ENCODE data around the gene LMF1.

Gene LMF1

DNA sequence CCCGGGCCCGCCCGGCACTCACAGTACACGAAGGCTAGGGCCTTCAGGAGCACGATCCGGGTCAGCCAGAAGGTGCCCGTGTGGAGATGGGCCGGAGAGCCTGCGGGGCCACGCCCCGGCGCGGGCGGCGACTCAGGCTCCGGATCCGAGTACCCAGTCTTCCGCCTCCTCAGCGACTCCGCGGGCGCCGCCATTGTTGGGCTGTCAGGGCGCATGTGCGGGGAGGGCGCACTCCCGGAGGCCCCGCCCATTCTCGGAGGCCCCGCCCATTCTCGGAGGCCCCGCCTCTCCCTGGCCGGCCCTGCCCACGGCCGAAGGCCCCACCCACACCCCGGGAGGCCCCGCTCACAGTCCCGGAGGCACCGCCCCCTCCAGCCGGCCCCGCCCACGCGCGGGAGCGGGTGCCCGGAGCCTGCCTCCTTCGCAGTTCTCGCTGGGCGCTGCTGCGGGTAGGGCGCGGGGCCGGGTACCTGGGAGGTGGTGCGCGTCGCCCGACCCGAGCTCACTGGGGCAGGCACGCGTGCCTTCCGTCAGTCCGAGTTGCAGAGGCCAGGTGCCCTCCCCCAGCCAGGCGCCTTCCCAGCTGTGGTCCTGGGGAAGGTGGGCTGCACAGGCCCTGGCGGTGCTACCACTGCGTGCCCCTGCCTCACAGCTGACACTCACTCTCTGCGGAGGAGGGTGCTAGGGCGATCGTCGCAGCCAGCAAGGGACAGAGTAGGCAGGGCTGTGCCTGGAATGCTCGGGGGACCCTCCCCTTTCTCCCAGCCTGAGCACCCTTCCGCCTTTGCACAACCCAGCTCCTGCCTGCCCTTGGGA, at the start of gene LMF1:
LMF1 (minus strand) TSS at position 219 of the 816 bp plus-strand sequence; CDS start at position 215, 4 bp downstream.
- DNase-seq (ENCODE audit: low read depth, low spot score), result peak; percentile 95

DNA sequence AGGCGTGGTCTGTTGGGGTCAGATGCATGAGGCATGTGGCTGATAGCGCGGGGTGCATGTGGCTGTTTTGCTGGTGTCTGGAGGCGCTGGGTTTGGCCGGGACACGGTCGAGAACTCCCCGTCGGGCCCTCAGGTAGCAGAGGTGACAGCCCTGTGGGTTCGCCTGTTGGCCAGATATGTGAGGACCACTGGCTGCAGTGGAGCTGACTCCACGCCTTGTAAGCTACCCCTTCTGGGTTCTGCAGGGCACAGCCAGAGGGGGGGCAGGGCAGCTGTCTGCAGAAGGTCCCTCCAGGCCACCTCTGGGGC, 49.3 kb upstream of the LMF1 start:
- no peak for DNase-seq (ENCODE audit: low read depth, low spot score)

DNA sequence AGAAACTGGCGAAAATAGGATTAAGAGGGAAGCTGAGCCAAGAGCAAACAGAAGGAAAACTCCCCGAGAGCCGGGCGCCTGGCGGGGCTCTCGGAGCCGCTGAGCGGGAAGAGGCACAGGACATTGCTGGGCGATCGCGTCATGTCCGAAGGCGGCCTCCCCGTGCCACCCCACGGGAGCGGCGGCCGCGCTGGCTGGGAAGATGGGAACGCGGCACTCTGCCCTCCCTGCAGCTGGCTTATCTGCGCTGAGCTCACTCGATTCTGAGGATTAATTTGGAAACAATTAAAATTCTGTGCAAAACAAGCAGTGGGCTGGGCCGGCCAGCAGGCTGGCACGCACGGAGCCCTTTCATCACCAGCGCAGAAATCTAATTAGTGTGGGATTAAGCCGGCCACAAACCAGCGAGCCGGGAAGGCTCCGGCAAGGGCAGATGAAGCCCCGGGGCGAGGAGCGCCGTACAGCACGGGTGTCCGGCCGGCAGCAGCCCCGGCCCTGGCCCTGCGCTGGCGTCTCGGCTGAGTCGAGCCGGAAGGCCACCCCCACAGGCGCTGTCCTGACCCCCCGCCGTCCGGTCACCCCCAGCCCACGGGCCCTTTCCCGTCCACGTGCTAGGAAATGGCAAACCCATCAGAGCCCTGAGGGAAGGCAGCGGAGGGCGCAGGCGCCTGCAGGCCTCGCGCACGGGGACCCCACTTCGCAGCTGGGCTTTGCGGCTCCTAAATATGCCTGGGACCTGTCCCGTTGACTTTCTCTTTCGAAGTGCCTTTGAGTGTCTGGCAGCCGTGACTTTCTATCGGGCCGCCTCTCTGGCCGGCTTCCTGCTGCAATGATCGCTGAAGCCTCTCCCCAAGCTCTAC, 48.7 kb upstream of the LMF1 start:
- DNase-seq (ENCODE audit: low read depth, low spot score), result no peak

DNA sequence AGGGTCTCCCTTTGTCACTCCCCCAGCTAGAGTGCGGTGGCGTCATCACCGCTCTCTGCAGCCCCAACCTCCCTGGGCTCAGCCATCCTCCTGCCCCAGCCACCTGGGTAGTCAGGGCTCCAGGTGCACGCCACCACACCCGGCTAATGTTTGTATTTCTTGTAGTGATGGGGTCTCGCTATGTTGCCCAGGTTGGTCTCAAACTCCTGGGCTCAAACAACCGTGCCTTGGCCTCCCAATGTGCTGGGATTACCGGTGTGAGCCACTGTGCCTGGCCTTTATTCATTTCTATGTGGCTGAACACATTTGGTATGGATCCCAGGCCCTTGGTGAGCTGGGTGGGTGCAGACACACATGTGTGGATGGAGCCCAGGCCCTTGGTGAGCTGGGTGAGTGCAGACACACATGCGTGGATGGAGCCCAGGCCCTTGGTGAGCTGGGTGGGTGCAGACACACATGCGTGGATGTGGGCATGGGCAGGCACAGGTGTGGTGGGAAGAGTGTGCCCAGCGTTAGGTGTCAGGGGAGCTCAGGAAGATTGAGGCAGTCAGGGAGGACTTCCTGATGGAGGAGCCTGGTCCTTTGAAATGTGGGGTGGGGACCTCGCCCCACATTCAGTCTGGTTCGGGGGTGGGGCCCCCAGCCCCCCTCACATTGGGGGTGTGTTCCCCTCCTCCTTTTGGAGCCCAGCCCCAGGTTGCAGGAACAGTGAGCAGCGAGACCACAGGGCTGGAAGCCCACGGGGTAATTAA, 47.8 kb upstream of the LMF1 start:
- no peak for DNase-seq (ENCODE audit: low read depth, low spot score)

DNA sequence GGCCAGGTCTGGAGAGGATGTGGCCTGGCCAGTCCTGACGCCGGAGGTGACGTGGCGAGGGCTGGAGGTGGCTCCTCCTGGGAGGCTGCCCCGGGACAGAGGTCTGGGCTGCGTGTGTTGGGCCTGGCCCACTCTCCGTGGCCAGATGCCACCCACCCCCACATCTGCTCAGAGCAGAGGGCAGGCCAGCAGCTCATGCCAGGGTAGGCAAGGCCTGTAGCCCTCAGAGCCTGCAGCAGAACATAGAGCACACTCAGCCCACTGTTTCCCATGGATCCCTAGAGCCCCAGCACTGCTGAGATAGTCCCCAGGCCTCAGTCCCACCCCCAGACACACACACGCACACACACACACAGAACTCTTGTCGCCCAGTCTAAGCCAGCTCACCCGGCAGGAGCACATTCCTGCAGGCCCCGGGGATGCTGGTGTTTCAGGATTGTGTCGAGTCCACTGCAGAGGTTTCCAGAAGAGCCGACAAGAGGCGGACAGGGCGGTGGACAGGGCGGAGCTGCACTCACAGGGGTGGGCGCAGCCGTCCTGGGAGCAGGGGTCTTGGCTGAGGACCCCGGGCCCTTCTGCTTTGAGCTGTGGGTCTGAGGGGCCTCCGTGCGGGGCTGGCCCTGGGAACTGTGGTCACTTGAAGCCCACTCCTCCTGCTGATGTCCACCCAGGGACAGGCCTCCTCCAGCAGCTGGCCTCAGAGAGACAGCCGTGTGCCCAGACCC, 44.1 kb upstream of the LMF1 start:
- DNase-seq (ENCODE audit: low read depth, low spot score), result no peak

DNA sequence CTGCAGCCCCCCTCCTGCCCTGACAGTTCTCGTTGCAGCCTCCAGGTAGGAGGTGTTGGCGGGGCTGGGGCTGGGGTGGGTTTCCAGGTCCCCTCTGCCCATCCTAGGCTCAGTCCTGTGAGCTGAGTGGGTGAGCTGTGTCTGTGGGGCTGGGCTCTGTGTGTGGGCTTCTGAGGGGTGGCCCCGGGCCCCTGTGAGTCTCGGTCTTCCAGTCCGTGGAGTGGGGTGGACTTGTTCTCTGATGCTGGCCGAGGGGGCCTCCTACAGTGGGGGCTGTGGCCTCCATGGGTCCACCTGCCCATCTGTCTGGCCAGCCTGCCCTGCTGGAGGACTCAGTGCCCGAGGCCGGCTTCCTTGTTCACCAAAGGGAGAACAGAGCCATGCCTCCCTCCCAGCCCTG, 43.4 kb upstream of the LMF1 start:
- no peak for DNase-seq (ENCODE audit: low read depth, low spot score)

DNA sequence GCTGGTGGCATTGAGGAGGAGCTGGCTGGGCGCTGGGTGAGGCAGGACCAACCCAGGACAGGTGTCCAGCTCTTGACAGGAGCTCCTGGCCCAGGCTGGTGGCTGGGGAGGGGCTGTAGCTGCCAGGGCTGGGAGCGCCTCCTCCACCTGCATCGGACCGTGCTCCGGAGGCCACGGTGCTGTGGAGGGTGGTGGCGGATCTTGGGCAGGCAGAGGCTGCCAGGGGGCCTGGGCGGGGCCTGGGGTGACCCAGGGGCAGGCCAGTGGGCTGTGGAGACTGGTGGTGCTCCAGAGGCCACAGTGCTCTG, 42.8 kb upstream of the LMF1 start:
- no peak for DNase-seq (ENCODE audit: low read depth, low spot score)

DNA sequence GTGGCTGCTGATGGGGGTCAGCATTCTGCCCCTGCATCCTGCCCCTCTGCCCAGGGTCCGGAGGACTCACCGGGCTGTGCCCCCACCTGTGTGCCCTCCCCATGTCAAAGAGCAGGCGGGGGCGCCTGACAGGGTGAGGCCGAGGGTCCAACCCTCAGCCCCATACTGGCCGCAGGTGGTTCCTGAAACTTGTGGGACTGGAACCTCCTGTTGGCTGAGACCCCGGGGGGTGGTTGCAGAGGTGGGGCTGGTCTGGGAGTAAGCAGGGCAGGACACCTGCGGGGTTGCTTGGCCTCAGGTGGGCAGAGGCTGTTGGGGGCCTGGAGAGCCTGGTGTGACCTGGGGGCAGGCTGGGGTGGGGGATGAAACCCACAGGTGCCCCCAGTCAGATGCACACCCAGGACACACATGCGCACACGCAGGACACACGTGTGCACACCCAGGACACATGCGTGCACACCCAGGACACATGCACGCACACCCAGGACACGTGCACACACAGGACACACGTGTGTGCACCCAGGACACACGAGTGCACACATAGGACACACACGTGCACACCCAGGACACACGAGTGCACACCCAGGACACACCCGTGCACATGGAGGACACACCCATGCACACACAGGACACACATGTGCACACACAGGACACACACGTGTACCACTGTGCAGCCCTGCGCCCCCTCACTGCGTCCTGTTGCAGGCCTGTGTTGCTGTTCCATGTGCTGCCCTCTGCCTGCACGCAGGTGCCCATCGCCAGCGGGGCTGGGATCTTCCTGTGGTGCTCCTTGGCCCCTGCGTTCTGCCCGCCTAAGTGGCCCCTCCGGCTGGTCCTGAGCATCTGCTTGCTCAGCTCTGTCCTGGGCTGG, 42.2 kb upstream of the LMF1 start:
- DNase-seq (ENCODE audit: low read depth, low spot score), result no peak

DNA sequence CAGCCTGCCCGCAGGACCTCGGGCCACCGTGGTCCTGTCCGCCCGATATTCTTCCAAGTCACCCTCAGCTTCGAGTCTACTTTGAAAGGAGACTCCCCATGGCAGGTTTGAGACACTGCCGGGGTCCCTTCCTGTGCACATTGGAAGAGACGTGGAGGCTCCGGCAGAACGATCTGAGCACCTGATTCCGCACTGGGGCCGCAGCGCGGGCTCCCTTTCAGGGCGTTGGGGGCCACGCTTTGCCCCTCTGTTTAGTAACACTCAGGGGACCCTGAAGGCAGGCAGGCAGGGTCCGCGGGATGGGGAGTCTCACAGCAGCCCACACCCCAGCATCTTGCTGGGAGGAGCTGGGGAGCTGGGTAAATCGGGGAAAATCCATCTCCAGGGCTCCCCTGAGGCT, 41.4 kb upstream of the LMF1 start:
- no peak for DNase-seq (ENCODE audit: low read depth, low spot score)

DNA sequence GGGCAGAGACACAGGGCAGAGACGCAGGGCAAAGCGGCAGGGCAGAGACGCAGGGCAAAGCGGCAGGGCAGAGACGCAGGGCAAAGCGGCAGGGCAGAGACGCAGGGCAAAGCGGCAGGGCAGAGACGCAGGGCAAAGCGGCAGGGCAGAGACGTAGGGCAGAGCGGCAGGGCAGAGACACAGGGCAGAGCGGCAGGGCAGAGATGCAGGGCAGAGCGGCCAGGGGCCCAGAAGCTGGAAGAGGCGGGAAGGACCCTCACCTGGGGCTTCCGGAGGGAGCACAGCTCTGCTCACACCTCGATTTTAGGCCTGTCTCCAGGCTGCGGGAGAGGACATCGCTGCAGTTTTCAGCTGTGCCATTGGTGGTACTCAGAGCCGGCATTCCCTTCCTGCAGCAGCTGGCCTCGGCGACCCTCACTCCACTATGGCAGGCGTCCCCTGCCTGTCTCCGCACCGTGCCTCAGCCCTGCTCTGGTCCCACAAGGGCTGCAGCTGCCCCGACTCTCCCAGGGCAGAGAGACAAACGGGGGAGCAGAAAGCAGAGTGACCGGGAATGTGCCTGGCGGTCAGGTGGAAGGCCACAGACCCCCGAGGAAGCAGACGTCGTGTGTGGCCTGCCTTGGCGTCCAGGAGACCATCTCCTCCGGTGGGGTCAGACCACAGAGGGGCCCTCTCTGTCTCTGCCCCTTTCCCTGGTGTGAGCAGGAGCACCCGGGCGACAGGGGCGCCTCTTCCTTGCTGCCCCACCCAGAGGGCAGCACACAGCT, 40.7 kb upstream of the LMF1 start:
- no peak for DNase-seq (ENCODE audit: low read depth, low spot score)

DNA sequence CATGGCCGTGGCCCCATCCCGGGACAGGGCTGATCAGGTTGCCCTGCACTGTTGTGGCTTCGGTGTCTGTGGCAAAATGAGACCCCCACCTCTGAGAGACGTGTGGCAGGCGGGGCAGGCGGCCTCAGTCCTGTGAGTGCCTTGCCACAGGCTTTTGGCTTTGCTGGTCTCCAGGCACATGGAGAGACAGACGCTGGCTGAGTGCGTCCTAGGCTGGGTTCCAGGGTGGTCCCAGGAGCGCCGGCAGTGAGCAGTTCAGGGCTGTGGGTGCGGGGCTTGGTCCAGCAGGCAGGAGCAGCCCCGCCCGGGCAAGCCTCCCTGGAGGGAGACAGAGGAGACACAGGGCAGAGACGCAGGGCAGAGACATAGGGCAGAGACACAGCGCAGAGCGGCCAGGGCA, 40.0 kb upstream of the LMF1 start:
- DNase-seq (ENCODE audit: low read depth, low spot score), result no peak

DNA sequence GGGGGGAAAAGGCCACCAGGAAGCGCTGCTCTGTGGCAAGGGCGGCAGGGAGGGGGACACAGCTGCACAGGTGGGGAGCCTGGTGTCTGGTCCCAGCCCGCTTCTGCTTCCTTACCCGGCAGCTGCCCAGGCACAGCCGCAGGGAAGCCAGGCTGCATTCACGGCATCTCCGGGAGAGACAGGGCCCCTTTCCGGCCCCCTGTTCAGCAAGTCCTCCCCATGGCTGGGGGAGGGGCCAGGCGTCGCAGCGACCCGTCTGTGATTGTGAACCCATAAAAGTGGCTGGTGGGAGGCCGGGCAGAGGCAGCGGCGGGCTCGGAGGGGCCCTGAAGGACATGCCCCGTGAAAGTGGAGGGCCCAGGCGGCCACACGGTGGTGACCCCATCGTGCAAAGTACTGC, 39.5 kb upstream of the LMF1 start:
- DNase-seq (ENCODE audit: low read depth, low spot score), result no peak

DNA sequence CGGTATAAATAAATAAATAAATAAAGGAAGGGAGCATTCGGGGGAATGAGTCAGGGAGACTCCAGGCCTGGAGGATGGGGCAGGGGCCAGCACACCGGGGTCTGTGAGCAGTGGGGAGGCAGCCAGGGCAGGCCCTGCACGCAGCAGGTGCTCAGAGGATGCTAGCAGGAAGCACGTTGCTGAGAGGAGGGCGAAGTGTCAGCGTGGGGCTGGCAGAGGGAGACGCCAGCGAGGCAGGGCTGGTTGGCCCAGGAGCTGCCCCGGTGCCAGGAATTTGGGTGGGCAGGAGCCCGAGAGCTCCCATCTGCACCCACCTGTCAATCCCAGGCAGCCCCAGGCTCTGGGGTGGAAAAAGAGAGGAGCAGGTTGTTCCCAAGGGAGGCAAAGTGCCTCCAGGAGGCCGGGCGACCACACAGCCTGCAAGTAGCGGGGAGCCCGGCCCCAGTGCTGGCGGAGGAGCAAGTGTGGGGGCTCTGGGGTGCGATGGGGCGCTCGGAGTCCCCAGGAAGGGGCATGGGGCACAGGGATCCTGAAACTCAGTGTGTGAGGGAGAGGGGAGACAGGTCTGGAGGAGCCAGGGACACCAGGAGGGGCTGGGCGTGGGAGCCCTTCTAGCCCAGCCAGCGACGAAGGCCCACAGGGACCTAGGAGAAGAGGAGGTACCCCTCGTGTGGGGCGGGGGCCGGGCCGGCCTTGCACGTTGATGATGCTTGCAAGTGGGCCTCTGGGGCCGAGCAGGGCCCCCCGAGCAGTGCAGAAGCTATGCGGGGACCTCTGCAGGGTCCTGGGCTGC, 38.8 kb upstream of the LMF1 start:
- no peak for DNase-seq (ENCODE audit: low read depth, low spot score)

DNA sequence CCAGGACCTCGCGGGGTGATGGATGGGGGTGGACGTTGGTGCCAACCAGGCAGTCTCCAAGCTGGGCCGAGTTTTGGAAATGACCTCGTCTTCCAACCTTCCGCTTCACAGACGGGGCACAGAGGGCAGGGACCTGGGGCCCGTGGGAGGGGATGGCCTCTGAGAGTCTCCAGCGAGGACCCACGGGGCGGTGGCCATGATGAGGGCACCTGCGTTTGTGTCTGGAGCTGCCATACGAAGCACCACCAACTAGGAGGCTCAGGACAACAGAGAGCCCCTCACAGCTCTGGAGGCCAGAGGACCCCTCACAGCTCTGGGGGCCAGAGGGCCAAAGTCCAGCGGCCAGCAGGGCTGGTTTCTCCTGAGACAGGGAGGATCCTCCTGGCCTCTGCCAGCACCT, 37.3 kb upstream of the LMF1 start:
- no peak for DNase-seq (ENCODE audit: low read depth, low spot score)

DNA sequence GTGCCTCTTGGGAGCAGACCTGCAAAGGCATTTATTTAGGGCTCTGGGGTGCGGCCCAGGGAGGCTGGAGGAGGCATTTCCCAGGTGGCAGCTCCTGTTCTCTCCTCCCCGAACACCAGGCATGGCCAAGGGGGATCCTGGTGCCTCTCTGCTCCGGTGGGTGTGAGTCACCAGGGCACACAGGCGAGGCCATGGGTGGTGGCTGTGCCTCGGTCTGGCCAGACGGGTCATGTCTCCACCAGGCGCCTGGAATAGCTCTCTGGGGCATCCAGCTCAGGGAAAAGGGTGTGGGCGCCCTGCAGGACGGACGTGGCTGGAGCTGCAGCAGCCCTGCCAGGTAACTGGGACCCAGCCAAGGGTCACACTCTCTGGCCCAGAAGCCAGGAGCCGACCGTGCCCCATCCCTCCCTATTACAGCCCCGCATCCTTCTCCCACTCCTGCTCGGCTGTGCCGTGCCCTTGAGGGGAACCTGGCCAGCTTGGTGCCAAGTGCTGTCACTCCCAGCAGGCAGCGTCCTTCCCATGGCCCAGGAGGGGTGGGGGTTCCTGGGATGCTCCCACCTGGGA, 36.6 kb upstream of the LMF1 start:
- no peak for DNase-seq (ENCODE audit: low read depth, low spot score)

DNA sequence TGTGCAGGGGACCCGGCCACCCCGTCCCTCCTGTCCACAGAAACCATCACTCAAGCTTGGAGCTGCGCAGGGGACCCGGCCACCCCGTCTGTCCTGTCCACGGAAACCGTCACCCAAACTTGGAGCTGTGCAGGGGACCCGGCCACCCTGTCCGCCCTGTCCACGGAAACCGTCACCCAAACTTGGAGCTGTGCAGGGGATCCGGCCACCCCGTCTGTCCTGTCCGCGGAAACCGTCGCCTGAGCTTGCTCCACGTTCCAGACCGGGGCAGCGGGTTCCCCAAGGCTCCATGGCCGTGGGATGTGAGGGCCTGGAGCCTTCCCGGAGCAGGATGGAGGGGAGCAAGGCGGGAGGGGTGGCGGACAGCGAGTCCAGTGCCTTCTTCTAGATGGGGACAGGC, 36.0 kb upstream of the LMF1 start:
- no peak for DNase-seq (ENCODE audit: low read depth, low spot score)

DNA sequence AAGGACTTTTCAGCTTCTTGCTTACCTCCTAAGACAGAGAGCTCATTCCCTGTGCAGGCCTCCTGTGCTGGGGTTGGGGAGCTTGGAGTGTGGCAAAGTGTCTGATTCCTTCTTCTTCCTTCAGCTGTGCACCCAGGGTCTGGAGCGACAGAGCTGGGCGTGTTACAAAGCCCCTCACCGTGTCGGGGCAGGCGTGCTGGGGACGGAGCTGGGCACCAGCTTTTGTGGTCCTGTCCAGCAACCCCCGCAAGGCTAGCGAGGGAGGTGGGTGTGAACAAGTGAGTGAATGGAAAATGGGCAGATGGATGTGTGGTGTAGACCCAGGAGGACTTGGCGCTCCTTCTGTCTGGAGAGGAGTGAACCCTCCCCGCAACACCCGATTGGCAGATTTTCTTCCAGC, 34.5 kb upstream of the LMF1 start:
- no peak for DNase-seq (ENCODE audit: low read depth, low spot score)

DNA sequence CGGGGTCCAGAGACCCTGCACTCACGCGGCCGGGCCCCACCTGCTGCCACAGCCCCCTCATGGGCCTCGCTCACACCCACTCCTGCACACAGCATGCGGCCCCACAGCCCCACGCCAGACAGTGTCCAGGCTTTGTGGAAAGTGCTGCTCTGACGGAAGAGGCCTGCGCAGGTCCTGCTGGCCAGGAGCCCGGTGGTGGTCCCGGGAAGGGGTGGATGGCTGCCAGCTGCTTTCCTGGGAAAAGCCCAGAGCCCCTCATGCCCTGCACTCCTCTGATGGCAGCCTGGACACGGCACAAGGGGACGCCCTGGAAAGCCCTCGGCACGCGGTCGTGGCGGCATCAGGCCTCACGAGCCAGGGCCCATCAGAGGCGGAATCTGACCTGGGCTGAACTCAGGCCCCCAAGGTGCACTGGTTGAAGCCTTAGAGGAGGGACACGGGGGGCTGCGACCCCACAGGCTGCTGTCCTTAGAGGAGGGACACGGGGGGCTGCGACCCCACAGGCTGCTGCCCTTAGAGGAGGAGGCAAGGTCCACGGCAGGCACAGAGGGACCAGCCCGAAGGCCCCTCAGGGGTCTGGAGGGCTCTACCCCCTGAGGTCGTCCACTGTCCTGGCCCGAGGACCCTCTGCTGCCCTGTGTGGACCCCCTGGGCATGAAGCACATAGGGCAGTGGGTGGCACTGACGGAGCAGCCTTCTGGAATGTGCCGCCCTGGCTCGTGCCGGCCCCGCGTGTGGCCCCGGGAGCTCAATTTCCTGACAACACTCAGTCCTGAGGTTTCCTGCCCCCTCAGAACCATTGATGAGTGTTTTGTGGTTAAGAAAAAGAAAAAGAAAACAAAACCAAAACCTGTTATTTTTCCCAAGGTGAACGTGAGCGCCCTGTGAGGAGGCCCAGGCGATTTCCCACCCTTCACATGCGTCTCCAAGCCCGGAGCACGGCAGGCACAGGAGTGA, 32.9 kb upstream of the LMF1 start:
- DNase-seq (ENCODE audit: low read depth, low spot score), result no peak

All from activated CD4-positive, CD25-positive, alpha-beta regulatory T cell treated with anti-CD3 and anti-CD28 coated beads, Interleukin-2, amount 50 U/mL, for 16 hours (primary cell).